ENCODE results near the gene SMAP1. TPM values are rescaled to one million over a fixed set of nuclear protein-coding genes. Genes with fewer than 3 reads are reported as not detected.

Gene SMAP1
- total RNA-seq, 2 donors from 2014 or later: 35.7 to 38.7 TPM

Other genes starting within 250 kb of the SMAP1 start
- gene SDHAF4, start 101.0 kb upstream of the SMAP1 start, total RNA-seq: 1 to 10 TPM; 3.9 to 4.7 TPM